ENCODE results near the gene PLAAT3.

DNA sequence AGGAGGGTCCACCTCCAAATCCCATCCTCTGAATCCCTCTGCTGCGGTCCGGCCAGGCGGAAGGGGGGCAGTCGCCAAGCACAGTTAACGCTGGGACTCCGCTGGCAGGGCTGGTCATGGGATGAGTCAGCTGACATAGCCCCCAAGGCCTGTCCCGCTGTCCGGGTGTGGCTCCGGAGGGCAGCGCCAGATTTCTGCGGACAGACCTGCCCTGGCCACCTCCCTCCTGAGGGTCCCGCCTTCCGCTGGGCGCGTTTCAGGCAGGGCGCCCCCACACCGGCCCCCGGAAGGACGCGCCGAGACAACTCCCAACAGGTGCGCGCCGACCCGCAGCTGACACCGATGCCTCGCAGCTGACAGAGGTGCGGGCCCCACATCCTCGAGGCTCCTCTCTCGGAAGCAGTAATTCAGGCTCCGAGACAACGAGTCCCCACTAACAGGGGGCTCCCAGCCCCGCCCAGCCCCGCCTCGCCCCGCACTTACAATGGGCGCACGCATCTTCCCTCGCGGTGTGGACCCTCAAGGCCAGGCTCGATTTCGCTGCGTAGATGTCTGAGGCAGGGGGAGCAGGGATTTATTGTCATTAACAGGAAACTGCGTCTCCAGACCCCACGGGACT is 607 bp downstream of the PLAAT3 start:
- TF ChIP-seq, protein P1, sequence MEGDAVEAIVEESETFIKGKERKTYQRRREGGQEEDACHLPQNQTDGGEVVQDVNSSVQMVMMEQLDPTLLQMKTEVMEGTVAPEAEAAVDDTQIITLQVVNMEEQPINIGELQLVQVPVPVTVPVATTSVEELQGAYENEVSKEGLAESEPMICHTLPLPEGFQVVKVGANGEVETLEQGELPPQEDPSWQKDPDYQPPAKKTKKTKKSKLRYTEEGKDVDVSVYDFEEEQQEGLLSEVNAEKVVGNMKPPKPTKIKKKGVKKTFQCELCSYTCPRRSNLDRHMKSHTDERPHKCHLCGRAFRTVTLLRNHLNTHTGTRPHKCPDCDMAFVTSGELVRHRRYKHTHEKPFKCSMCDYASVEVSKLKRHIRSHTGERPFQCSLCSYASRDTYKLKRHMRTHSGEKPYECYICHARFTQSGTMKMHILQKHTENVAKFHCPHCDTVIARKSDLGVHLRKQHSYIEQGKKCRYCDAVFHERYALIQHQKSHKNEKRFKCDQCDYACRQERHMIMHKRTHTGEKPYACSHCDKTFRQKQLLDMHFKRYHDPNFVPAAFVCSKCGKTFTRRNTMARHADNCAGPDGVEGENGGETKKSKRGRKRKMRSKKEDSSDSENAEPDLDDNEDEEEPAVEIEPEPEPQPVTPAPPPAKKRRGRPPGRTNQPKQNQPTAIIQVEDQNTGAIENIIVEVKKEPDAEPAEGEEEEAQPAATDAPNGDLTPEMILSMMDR (IDR thresholded peaks at IDR 0.05; ENCODE audit: borderline replicate concordance, extremely low read depth, low read length, poor library complexity, severe bottlenecking), result no peak
- TF ChIP-seq EZH2 (IDR thresholded peaks at IDR 0.05; ENCODE audit: borderline replicate concordance, low read depth, low read length, severe bottlenecking), result no peak
